Osteocyte (in vitro differentiated cells): Measurements from ENCODE around the gene CHMP5. TPM values are rescaled to one million over a fixed set of nuclear protein-coding genes. Genes with fewer than 3 reads are reported as not detected.

ENCODE experiments used
- DNase-seq: peaks from one replicate; pipeline ENCODE4 v3.0.0; 2021; ENCODE audit warnings: mixed read lengths; ENCODE audit not compliant: unreplicated experiment; ENCODE audit errors: extremely low spot score
- H3K27ac Mint-ChIP-seq: one replicate; pipeline ENCODE4 v1.8.0; 2021; ENCODE audit warnings: mild to moderate bottlenecking, mixed read lengths; ENCODE audit not compliant: unreplicated experiment
- H3K27me3 Mint-ChIP-seq: one replicate; pipeline ENCODE4 v1.8.0; 2021; ENCODE audit warnings: mixed read lengths; ENCODE audit not compliant: unreplicated experiment
- H3K36me3 Mint-ChIP-seq: one replicate; pipeline ENCODE4 v1.8.0; 2021; ENCODE audit warnings: mixed read lengths; ENCODE audit not compliant: unreplicated experiment
- H3K4me1 Mint-ChIP-seq: one replicate; pipeline ENCODE4 v1.8.0; 2021; ENCODE audit warnings: mixed read lengths; ENCODE audit not compliant: unreplicated experiment
- H3K4me3 Mint-ChIP-seq: one replicate; pipeline ENCODE4 v1.8.0; 2021; ENCODE audit warnings: mild to moderate bottlenecking, moderate library complexity, mixed read lengths; ENCODE audit not compliant: unreplicated experiment
- H3K9me3 Mint-ChIP-seq: one replicate; pipeline ENCODE4 v1.8.0; 2021; ENCODE audit warnings: mixed read lengths; ENCODE audit not compliant: unreplicated experiment
- CTCF ChIP-seq: fragments of 200-600 bp; sonication (generic); IDR thresholded peaks from 2 replicates; pipeline ENCODE4 v1.5.0; 2021; ENCODE audit warnings: antibody characterized with exemption, mild to moderate bottlenecking, moderate library complexity
- total RNA-seq: library from RNA; stranded (reverse); gene quantifications from 2 replicates; pipeline ENCODE4 v1.2.1, GENCODE V29; 2021

The CHMP5 gene
- total RNA-seq, 1 donor from 2014 or later = 63.7 TPM

GRCh38 chr9:33230756-33231622 lies 33.9 kb upstream of the CHMP5 start:
- H3K4me1 Mint-ChIP-seq = peaks cover 12% of the 10 kb centered on the region
- H3K9me3 Mint-ChIP-seq = no peaks in the 10 kb centered on the region
- DNase-seq = no peak
- no peak overlapping the region for H3K4me3 Mint-ChIP-seq
- H3K27me3 Mint-ChIP-seq = peaks cover 5% of the 10 kb centered on the region
- no peak overlapping the region for H3K27ac Mint-ChIP-seq
- no peaks in the 10 kb centered on the region for H3K36me3 Mint-ChIP-seq
- TF ChIP-seq CTCF = no peak

GRCh38 chr9:33231623-33231942 lies 33.3 kb upstream of the CHMP5 start:
- peaks cover 5% of the 10 kb centered on the region for H3K27me3 Mint-ChIP-seq
- H3K4me3 Mint-ChIP-seq = no peak overlapping the region
- no peak for TF ChIP-seq CTCF
- H3K4me1 Mint-ChIP-seq = peaks cover 12% of the 10 kb centered on the region
- no peaks in the 10 kb centered on the region for H3K9me3 Mint-ChIP-seq
- no peak for DNase-seq
- no peak overlapping the region for H3K27ac Mint-ChIP-seq
- H3K36me3 Mint-ChIP-seq = no peaks in the 10 kb centered on the region

GRCh38 chr9:33232815-33233214 lies 32.0 kb upstream of the CHMP5 start:
- Mint-ChIP-seq H3K4me3 (no peak overlapping the region), H3K27me3 (peaks cover 3% of the 10 kb centered on the region), H3K36me3 (no peaks in the 10 kb centered on the region), H3K4me1 (peaks cover 12% of the 10 kb centered on the region), H3K9me3 (no peaks in the 10 kb centered on the region), H3K27ac (no peak overlapping the region)
- DNase-seq = no peak
- no peak for TF ChIP-seq CTCF

- Mint-ChIP-seq H3K27ac (no peak overlapping the region), H3K9me3 (no peaks in the 10 kb centered on the region), H3K27me3 (peaks cover 3% of the 10 kb centered on the region), H3K36me3 (no peaks in the 10 kb centered on the region), H3K4me3 (no peak overlapping the region), H3K4me1 (peaks cover 12% of the 10 kb centered on the region)
- DNase-seq = no peak
- no peak for TF ChIP-seq CTCF
Measured at GRCh38 chr9:33233626-33234342, 31.1 kb upstream of the CHMP5 start.
